ENCODE data around the gene EEIG1. TPM values are rescaled to one million over a fixed set of nuclear protein-coding genes. Genes with fewer than 3 reads are reported as not detected.

The EEIG1 gene
- total and polyA plus RNA-seq, 7 donors = 3.6 to 11.4 (median 6.1) TPM

- H3K4me1 ChIP-seq = peaks cover 79% of the 10 kb centered on the region
- no peak overlapping the region for H3K27ac ChIP-seq
- DNase-seq (peak; percentile 43 to 63), ATAC-seq (no peak)
- no peaks in the 10 kb centered on the region for H3K9me3 ChIP-seq
- 67 to 81% (median 68%) methylated on average over 12 of the region's 12 CpGs for WGBS, 3 donors
- peak overlapping the region; percentile 85 for H3K4me3 ChIP-seq
- no peaks in the 10 kb centered on the region for H3K36me3 ChIP-seq (ENCODE audit: insufficient read depth in 1 of 2, low read depth in 1 of 2)
- TF ChIP-seq CTCF (IDR thresholded peaks at IDR 0.05) = no peak
- intact Hi-C loops (cut with DNase I) = loop anchor here in 1 of 2 donors (5.0 kb wide), 1 partner anchor 59 kb away; no protein-coding TSS in a partner anchor
- H3K27me3 ChIP-seq (ENCODE audit: insufficient read depth in 3 of 3, low read length in 2 of 3) = no peaks in the 10 kb centered on the region
Observed at GRCh38 chr9:127977884-127978647, 2.7 kb downstream of the EEIG1 start.

- H3K36me3 ChIP-seq (ENCODE audit: insufficient read depth in 1 of 2, low read depth in 1 of 2) = no peaks in the 10 kb centered on the region
- no peaks in the 10 kb centered on the region for H3K9me3 ChIP-seq
- WGBS, 3 donors = 90 to 93% (median 93%) methylated on average over 7 of the region's 7 CpGs
- H3K4me1 ChIP-seq = peaks cover 82% of the 10 kb centered on the region
- peak overlapping the region; percentile 85 for H3K4me3 ChIP-seq
- ATAC-seq = no peak
- DNase-seq = peak in 1 of 2 donors; percentile 39
- H3K27me3 ChIP-seq (ENCODE audit: insufficient read depth in 3 of 3, low read length in 2 of 3) = no peaks in the 10 kb centered on the region
- TF ChIP-seq CTCF (IDR thresholded peaks at IDR 0.05) = no peak
- no peak overlapping the region for H3K27ac ChIP-seq
- intact Hi-C loops (cut with DNase I) = loop anchor here in 1 of 2 donors (5.0 kb wide), 1 partner anchor 60 kb away; no protein-coding TSS in a partner anchor
Observed at GRCh38 chr9:127977009-127977883, 3.5 kb downstream of the EEIG1 start.

GRCh38 chr9:127976498-127976897 lies 4.3 kb downstream of the EEIG1 start:
- peaks cover 85% of the 10 kb centered on the region for H3K4me1 ChIP-seq
- ATAC-seq = no peak
- intact Hi-C loops (cut with DNase I) = loop anchor here in 1 of 2 donors (5.0 kb wide), 1 partner anchor 61 kb away; no protein-coding TSS in a partner anchor
- H3K27me3 ChIP-seq (ENCODE audit: insufficient read depth in 3 of 3, low read length in 2 of 3) = no peaks in the 10 kb centered on the region
- H3K27ac ChIP-seq = no peak overlapping the region
- no peaks in the 10 kb centered on the region for H3K9me3 ChIP-seq
- H3K36me3 ChIP-seq (ENCODE audit: insufficient read depth in 1 of 2, low read depth in 1 of 2) = no peaks in the 10 kb centered on the region
- TF ChIP-seq CTCF (IDR thresholded peaks at IDR 0.05) = no peak
- WGBS, 3 donors = 31 to 71% (median 40%) methylated on average over 6 of the region's 6 CpGs
- H3K4me3 ChIP-seq = no peak overlapping the region
- peak in 1 of 2 donors; percentile 42 for DNase-seq

GRCh38 chr9:127975376-127976315 lies 5.1 kb downstream of the EEIG1 start:
- no peak for TF ChIP-seq CTCF (IDR thresholded peaks at IDR 0.05)
- intact Hi-C loops (cut with DNase I) = loop anchor here in 1 of 2 donors (5.0 kb wide), 1 partner anchor 62 kb away; no protein-coding TSS in a partner anchor
- DNase-seq (peak in 1 of 2 donors; percentile 58), ATAC-seq (no peak)
- H3K4me1 ChIP-seq = peaks cover 89% of the 10 kb centered on the region
- WGBS, 3 donors = 71 to 73% (median 73%) methylated on average over 10 of the region's 10 CpGs
- no peaks in the 10 kb centered on the region for H3K9me3 ChIP-seq
- no peak overlapping the region for H3K27ac ChIP-seq
- no peaks in the 10 kb centered on the region for H3K36me3 ChIP-seq (ENCODE audit: insufficient read depth in 1 of 2, low read depth in 1 of 2)
- no peaks in the 10 kb centered on the region for H3K27me3 ChIP-seq (ENCODE audit: insufficient read depth in 3 of 3, low read length in 2 of 3)
- no peak overlapping the region for H3K4me3 ChIP-seq
